Spinal cord (tissue), 10 donors: ENCODE data around the gene CD52. TPM values are rescaled to one million over a fixed set of nuclear protein-coding genes. Genes with fewer than 3 reads are reported as not detected.

Source experiments
- DNase-seq, 6 donors: peaks; one replicate each; pipeline versions ENCODE4 v3.0.0 to v3.0.0-alpha.2; 2013 to 2015; ENCODE audit warnings: low spot score in 6 of 6, low read depth in 4 of 6
- H3K27ac ChIP-seq: one replicate; pipeline ENCODE4 v1.5.1; 2013; ENCODE audit warnings: low read depth, low read length, control low read depth
- H3K27me3 ChIP-seq: one replicate; pipeline ENCODE4 v1.6.1; 2013; ENCODE audit warnings: low read length; ENCODE audit not compliant: control insufficient read depth, insufficient read depth
- H3K36me3 ChIP-seq: one replicate; pipeline ENCODE4 v1.6.1; 2013; ENCODE audit warnings: low read length; ENCODE audit not compliant: control insufficient read depth, insufficient read depth
- H3K4me1 ChIP-seq: one replicate; pipeline ENCODE4 v1.6.1; 2013; ENCODE audit warnings: low read length; ENCODE audit not compliant: control insufficient read depth, insufficient read depth
- H3K4me3 ChIP-seq: one replicate; pipeline ENCODE4 v1.5.1; 2013; ENCODE audit warnings: low read depth, low read length, control low read depth
- H3K9me3 ChIP-seq: one replicate; pipeline ENCODE4 v1.6.1; 2013; ENCODE audit warnings: low read length; ENCODE audit not compliant: control insufficient read depth, insufficient read depth
- WGBS: methylation state at CpG from one replicate; pipeline ENCODE4 v1.1.5; 2013; ENCODE audit warnings: missing lambda C conversion rate; ENCODE audit not compliant: insufficient coverage; 5-methylcytosine and 5-hydroxymethylcytosine counted together
- polyA plus RNA-seq, 2 donors: library from polyadenylated mRNA; unstranded; fragments of 120-200 nt; gene quantifications; one replicate each; pipeline ENCODE4 v1.2.1, GENCODE V29; 2013; ENCODE audit not compliant: insufficient read length in 2 of 2
- total RNA-seq, 2 donors: library from RNA; depleted of rRNA in 1 of 2; stranded (reverse); fragments of 120-200 nt in 1 of 2; fragments of >200 nt in 1 of 2; gene quantifications; one replicate each; pipeline versions ENCODE4 v1.2.3 to v1.2.4, GENCODE V29; 2013 to 2014
- donor health status: healthy.

The CD52 gene
- total and polyA plus RNA-seq, 4 donors: 0.57 to 1.4 (median 1.2) TPM

DNA sequence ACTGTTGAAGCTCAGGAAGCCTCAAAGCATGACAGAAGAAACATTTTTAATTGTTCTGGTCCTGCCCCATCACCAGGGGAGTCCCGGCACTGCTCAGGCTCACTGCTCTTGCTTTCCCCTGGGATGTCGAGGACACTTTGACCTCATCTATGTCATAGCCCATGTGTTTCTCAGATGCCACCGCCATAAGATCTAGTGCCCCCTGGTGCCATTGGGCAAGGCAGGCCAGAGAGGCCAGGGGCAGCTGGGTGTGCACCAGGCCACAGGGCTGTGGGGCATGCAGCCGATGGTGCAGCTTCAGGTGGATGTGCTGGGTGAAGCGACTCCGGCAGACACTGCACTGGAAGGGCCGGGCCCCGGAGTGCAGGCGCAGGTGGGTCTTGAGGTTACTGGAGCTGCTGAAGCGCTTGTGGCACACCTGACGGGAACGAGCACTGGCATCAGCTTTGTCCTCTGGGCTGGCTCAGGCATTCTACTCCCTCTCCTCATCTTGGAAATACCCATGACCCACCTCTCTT lies 43.9 kb downstream of the CD52 start:
- Histone ChIP-seq H3K36me3 (no peaks in the 10 kb centered on the region), H3K4me3 (no peak overlapping the region), H3K27ac (no peak overlapping the region), H3K9me3 (no peaks in the 10 kb centered on the region), H3K4me1 (peaks cover 27% of the 10 kb centered on the region), H3K27me3 (peaks cover 57% of the 10 kb centered on the region)
- DNase-seq: no peak
- 95% methylated on average over 12 of the region's 12 CpGs for WGBS

DNA sequence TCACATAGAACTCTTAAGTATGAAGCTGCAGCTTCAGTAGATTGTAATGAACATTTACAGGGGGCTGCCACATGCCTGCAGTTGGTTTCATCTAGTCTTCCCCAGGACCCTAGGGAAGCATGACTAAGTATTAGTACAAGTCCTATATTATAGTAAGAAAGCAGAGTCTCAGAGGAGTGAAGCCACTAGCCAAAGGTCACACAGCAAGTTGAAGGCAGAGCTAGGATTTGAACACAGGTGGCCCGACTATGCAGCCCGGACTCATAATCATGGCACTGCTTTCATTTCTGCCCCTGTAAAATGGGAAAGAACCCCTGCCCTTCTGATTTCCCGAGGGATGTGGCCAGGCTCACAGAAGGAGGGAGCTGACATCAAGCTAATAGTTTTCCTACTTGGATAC lies 44.6 kb downstream of the CD52 start:
- Histone ChIP-seq H3K9me3 (no peaks in the 10 kb centered on the region), H3K36me3 (no peaks in the 10 kb centered on the region), H3K4me1 (peaks cover 27% of the 10 kb centered on the region), H3K27ac (no peak overlapping the region), H3K27me3 (peaks cover 50% of the 10 kb centered on the region), H3K4me3 (no peak overlapping the region)
- no peak for DNase-seq
- WGBS: 95% methylated on average over 2 of the region's 3 CpGs

DNA sequence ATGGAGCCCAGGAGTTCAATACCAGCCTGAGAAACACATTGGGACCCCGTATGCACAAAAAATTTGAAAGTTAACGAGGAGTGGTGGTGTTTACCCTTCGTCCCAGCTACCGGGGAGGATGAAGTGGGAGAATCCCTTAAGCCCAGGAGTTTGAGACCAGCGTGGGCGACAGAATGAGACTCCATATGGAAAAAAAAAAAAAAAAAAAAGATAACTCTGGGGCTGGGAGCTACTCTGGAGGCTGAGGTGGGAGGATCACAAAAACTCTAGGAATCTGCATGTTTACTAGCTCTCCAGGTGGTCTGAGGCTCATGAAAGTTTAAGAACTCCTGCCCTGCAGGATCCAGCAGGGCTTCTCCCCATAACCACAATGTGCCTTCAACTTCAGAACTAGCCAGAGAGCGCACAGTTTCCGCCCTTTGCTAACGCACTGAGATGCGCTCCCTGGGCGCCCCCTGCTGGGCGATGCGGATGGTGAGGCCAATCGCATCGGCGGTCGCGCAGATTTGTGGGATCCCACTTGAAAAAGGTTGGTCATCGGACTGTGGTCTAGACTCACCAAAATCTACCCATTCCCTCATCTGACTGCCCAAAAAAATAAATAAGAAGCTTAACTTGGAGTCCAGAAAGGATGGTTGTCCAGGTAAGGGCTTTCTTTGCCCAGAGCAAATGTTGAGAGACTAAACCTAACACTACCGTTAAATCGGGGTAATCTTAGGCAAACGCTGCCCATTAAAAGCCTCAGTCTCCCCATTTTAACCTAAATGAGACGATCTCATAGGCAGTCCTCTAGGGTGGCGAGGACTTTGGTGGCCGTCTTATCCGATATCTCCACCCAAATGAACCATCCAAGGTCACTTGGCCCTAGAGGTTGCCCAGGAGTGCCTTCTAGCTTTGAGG lies 46.0 kb downstream of the CD52 start:
- H3K4me1 ChIP-seq: peaks cover 27% of the 10 kb centered on the region
- no peaks in the 10 kb centered on the region for H3K36me3 ChIP-seq
- peaks cover 40% of the 10 kb centered on the region for H3K27me3 ChIP-seq
- 29% methylated on average over 13 of the region's 26 CpGs for WGBS
- no peak overlapping the region for H3K27ac ChIP-seq
- H3K9me3 ChIP-seq: no peaks in the 10 kb centered on the region
- H3K4me3 ChIP-seq: no peak overlapping the region
- peak in 3 of 6 donors; percentile 6 to 76 (median 64) for DNase-seq

- H3K36me3 ChIP-seq: no peaks in the 10 kb centered on the region
- WGBS: 34% methylated on average over 9 of the region's 9 CpGs
These were observed 47.2 kb downstream of the CD52 start for GRCh38 chr1:26364956-26365355.

DNA sequence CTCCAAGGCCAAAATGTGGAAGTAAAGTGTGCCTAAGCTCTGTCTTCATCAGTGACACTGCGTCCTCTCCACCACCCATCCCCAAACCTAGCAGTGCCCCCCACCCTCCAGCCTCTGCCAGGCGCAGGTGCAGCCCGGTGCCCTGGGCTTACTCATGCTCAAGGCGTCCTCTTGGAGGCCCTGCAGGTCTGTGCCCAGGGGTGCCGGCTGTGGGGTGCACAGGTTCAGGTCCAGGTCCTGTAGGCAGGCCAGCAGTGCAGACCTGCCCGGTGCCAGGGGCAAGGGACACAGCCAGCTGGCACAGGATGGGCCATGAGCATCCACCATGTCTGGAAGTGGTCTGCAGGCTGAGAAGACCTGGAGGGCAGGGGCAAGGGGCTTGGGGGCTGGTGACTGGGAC lies 49.7 kb downstream of the CD52 start:
- no peaks in the 10 kb centered on the region for H3K9me3 ChIP-seq
- WGBS: 92% methylated on average over 6 of the region's 6 CpGs
- H3K27ac ChIP-seq: no peak overlapping the region
- no peak for DNase-seq
- H3K36me3 ChIP-seq: no peaks in the 10 kb centered on the region
- peaks cover 13% of the 10 kb centered on the region for H3K27me3 ChIP-seq
- H3K4me3 ChIP-seq: no peak overlapping the region
- peaks cover 9% of the 10 kb centered on the region for H3K4me1 ChIP-seq

More at GRCh38 chr1:26364956-26365355, 47.2 kb downstream of the CD52 start:
- DNase-seq: peak in 5 of 6 donors; percentile 20 to 73 (median 42)
- H3K27ac ChIP-seq: no peak overlapping the region
- no peak overlapping the region for H3K4me3 ChIP-seq
- no peaks in the 10 kb centered on the region for H3K9me3 ChIP-seq
- peaks cover 22% of the 10 kb centered on the region for H3K4me1 ChIP-seq
- peaks cover 30% of the 10 kb centered on the region for H3K27me3 ChIP-seq

DNA sequence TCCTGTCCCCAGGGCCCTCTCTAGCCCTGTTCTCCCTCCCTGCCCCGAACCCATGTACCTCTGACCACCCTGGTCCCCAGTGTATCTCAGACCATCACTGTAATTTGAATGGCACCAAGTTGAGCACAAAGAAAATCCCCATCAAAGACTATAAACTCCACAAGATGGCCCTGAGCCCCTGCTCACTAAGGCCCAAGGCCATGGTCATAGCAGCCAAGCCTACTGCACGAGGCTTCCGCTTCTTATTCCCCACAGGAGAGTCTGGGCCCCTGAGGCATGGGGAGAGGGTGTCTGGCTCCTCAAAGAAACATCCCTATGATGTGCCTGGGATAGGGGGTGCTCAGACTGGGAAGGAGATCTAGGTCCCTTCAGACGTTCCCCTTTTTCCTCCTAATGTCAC lies 50.2 kb downstream of the CD52 start:
- WGBS: 91% methylated on average over 1 of the region's 4 CpGs
- Histone ChIP-seq H3K27me3 (peaks cover 9% of the 10 kb centered on the region), H3K36me3 (no peaks in the 10 kb centered on the region), H3K27ac (no peak overlapping the region), H3K4me3 (no peak overlapping the region), H3K4me1 (peaks cover 9% of the 10 kb centered on the region), H3K9me3 (no peaks in the 10 kb centered on the region)
- DNase-seq: no peak

- H3K4me3 ChIP-seq: no peak overlapping the region
- H3K36me3 ChIP-seq: no peaks in the 10 kb centered on the region
- H3K27me3 ChIP-seq: peaks cover 6% of the 10 kb centered on the region
- DNase-seq: no peak
- peaks cover 9% of the 10 kb centered on the region for H3K4me1 ChIP-seq
- H3K27ac ChIP-seq: no peak overlapping the region
- H3K9me3 ChIP-seq: no peaks in the 10 kb centered on the region
- 100% methylated on average over 1 of the region's 3 CpGs for WGBS
These were observed 50.7 kb downstream of the CD52 start for GRCh38 chr1:26368486-26368885.

Other genes with a start within 250 kb of the CD52 start
- 10 to 100 TPM; 15.1 to 24.8 TPM for gene PDIK1L, start 206.1 kb upstream of the CD52 start, total RNA-seq
- 10 to 100 TPM; 21.6 to 28.8 TPM for gene PDIK1L, start 206.1 kb upstream of the CD52 start, polyA plus RNA-seq
- 1 to 10 TPM in 1 of 2 donors, under 1 TPM in 1; 0.10 to 1.7 TPM for gene FAM110D, start 158.9 kb upstream of the CD52 start, total RNA-seq
- 1 to 10 TPM; 1.3 to 1.8 TPM for gene FAM110D, start 158.9 kb upstream of the CD52 start, polyA plus RNA-seq
- under 1 TPM in 1 of 2 donors, not detected in 1; 0.50 TPM for gene C1orf232, start 149.0 kb upstream of the CD52 start, total RNA-seq
- 1 to 10 TPM; 1.1 to 1.4 TPM for gene C1orf232, start 149.0 kb upstream of the CD52 start, polyA plus RNA-seq
- 10 to 100 TPM in 1 of 2 donors, 1 to 10 TPM in 1; 9.3 to 17.6 TPM for gene ZNF593, start 148.1 kb upstream of the CD52 start, total RNA-seq
- 10 to 100 TPM; 17.3 to 21.1 TPM for gene ZNF593, start 148.1 kb upstream of the CD52 start, polyA plus RNA-seq
- not detected for gene ZNF593OS, start 146.1 kb upstream of the CD52 start, total RNA-seq
- gene ZNF593OS, start 146.1 kb upstream of the CD52 start, polyA plus RNA-seq: 1 to 10 TPM; 2.3 to 2.7 TPM
- gene CNKSR1, start 140.5 kb upstream of the CD52 start, total RNA-seq: 1 to 10 TPM; 1.8 to 2.0 TPM
- 10 to 100 TPM in 1 of 2 donors, 1 to 10 TPM in 1; 6.1 to 11.2 TPM for gene CNKSR1, start 140.5 kb upstream of the CD52 start, polyA plus RNA-seq
- gene CATSPER4, start 127.4 kb upstream of the CD52 start, total RNA-seq: under 1 TPM in 1 of 2 donors, not detected in 1; 0.11 TPM
- under 1 TPM in 1 of 2 donors, not detected in 1; 0.14 TPM for gene CATSPER4, start 127.4 kb upstream of the CD52 start, polyA plus RNA-seq
- gene CEP85, start 83.8 kb upstream of the CD52 start, total RNA-seq: 10 to 100 TPM; 14.7 to 16.1 TPM
- 10 to 100 TPM; 17.3 to 20.3 TPM for gene CEP85, start 83.8 kb upstream of the CD52 start, polyA plus RNA-seq
- gene SH3BGRL3, start 37.9 kb upstream of the CD52 start, total RNA-seq: 10 to 100 TPM; 12.4 to 44.7 TPM
- 100 to 1,000 TPM; 226 to 228 TPM for gene SH3BGRL3, start 37.9 kb upstream of the CD52 start, polyA plus RNA-seq
- gene UBXN11, start 11.3 kb upstream of the CD52 start, total RNA-seq: 10 to 100 TPM in 1 of 2 donors, 1 to 10 TPM in 1; 7.5 to 23.7 TPM
- 10 to 100 TPM; 32.3 to 39.1 TPM for gene UBXN11, start 11.3 kb upstream of the CD52 start, polyA plus RNA-seq
- gene CRYBG2, start 36.2 kb downstream of the CD52 start, total RNA-seq: under 1 TPM; 0.30 to 0.66 TPM
- gene CRYBG2, start 36.2 kb downstream of the CD52 start, polyA plus RNA-seq: 1 to 10 TPM; 1.9 to 2.3 TPM
- not detected for gene ZNF683, start 54.8 kb downstream of the CD52 start, total RNA-seq
- under 1 TPM in 1 of 2 donors, not detected in 1; 0.14 TPM for gene ZNF683, start 54.8 kb downstream of the CD52 start, polyA plus RNA-seq
- not detected for gene LIN28A, start 92.9 kb downstream of the CD52 start, total RNA-seq
- under 1 TPM in 1 of 2 donors, not detected in 1; 0.20 TPM for gene LIN28A, start 92.9 kb downstream of the CD52 start, polyA plus RNA-seq
- gene DHDDS, start 114.4 kb downstream of the CD52 start, total RNA-seq: 10 to 100 TPM; 28.1 to 37.7 TPM
- gene DHDDS, start 114.4 kb downstream of the CD52 start, polyA plus RNA-seq: 10 to 100 TPM; 35.0 to 48.3 TPM
- 100 to 1,000 TPM; 370 to 564 TPM for gene HMGN2, start 154.5 kb downstream of the CD52 start, total RNA-seq
- 100 to 1,000 TPM; 693 to 696 TPM for gene HMGN2, start 154.5 kb downstream of the CD52 start, polyA plus RNA-seq
- 10 to 100 TPM; 11.8 to 12.9 TPM for gene RPS6KA1, start 211.8 kb downstream of the CD52 start, total RNA-seq
- gene RPS6KA1, start 211.8 kb downstream of the CD52 start, polyA plus RNA-seq: 10 to 100 TPM; 14.2 to 16.4 TPM